Stomach (tissue), 9 donors: ENCODE measurements around the gene HAUS8. TPM values are rescaled to one million over a fixed set of nuclear protein-coding genes. Genes with fewer than 3 reads are reported as not detected.

ENCODE experiments used
- DNase-seq, 2 donors: peaks; one replicate each; pipeline versions ENCODE4 v3.0.0 to v3.0.0-alpha.2; 2013 to 2019
- H3K27ac ChIP-seq, 5 donors: fragments of 200-600 bp in 4 of 5; sonication (generic) in 4 of 5; one replicate each; pipeline ENCODE4 v1.5.1; 2013 to 2019; ENCODE audit warnings: mild to moderate bottlenecking in 1 of 5, moderate library complexity in 1 of 5
- H3K27me3 ChIP-seq, 3 donors: fragments of 200-600 bp; sonication (generic); one replicate each; pipeline ENCODE4 v1.5.1; 2017 to 2019; ENCODE audit warnings: mixed run types in 1 of 3
- H3K36me3 ChIP-seq, 4 donors: fragments of 200-600 bp; sonication (generic); 1 replicate in 3 of 4; 2 replicates in 1 of 4; pipeline ENCODE4 v1.5.1; 2016 to 2019
- H3K4me1 ChIP-seq, 4 donors: fragments of 200-600 bp; sonication (generic); one replicate each; pipeline ENCODE4 v1.5.1; 2016 to 2019
- H3K4me3 ChIP-seq, 4 donors: fragments of 200-600 bp; sonication (generic) in 3 of 4; one replicate each; pipeline ENCODE4 v1.5.1; 2016 to 2019; ENCODE audit warnings: mild to moderate bottlenecking in 1 of 4
- H3K9me3 ChIP-seq, 4 donors: fragments of 200-600 bp; sonication (generic); one replicate each; pipeline ENCODE4 v1.5.1; 2016 to 2019
- CTCF ChIP-seq, 7 experiments: fragments of 450-650 bp in 4 of 7; fragments of 200-600 bp in 3 of 7; sonication (generic) in 3 of 7; IDR thresholded peaks; one replicate each; pipeline ENCODE4 v1.5.1; 2016 to 2019; ENCODE audit warnings: antibody characterized with exemption in 7 of 7, control low read depth in 2 of 7, mild to moderate bottlenecking in 1 of 7
- EP300 ChIP-seq: sonication (generic); formaldehyde crosslinking; IDR thresholded peaks from one replicate; pipeline ENCODE4 v1.6.1; 2017; ENCODE audit warnings: antibody characterized with exemption
- POLR2A ChIP-seq, 4 donors: fragments of 450-650 bp; IDR thresholded peaks; one replicate each; pipeline ENCODE4 v1.6.1; 2016; ENCODE audit warnings: antibody characterized with exemption in 4 of 4, control low read depth in 2 of 4, mild to moderate bottlenecking in 1 of 4, moderate library complexity in 1 of 4
- POLR2AphosphoS5 ChIP-seq, 3 donors: sonication (generic); formaldehyde crosslinking; IDR thresholded peaks; one replicate each; pipeline ENCODE4 v1.6.1; 2016; ENCODE audit warnings: antibody characterized with exemption in 3 of 3
- WGBS, 5 donors: extraction: QIAGEN DNeasy Blood & Tissue Kit in 3 of 5; methylation state at CpG; one replicate each; pipeline versions ENCODE4 v1.1.5 to v1.1.7; 2013 to 2018; 5-methylcytosine and 5-hydroxymethylcytosine counted together
- intact Hi-C: fragments of 100-400 bp; cut with DNase I; formaldehyde crosslinking; loops from one replicate; pipeline ENCODE4 v1.15.1; 2023; ENCODE audit warnings: low total_unique reads
- polyA plus RNA-seq, 3 donors: library from polyadenylated mRNA; stranded (reverse); fragments of 200-250 nt; gene quantifications; one replicate each; pipeline ENCODE4 v1.2.3, GENCODE V29; 2013
- total RNA-seq, 5 donors: library from RNA; depleted of rRNA; stranded (reverse); fragments of >200 nt; gene quantifications; one replicate each; pipeline versions ENCODE4 v1.1.0 to v1.2.3, GENCODE V29; 2014 to 2016
- donor health status: healthy with polysubstance abuse.
- donor health status: Bipolar disorder and iron deficiency.
- donor health status: healthy.

The HAUS8 gene
- total and polyA plus RNA-seq, 8 donors = 0.45 to 27.2 (median 9.0) TPM

GRCh38 chr19:17060802-17061201, 14.4 kb downstream of the HAUS8 start:
- Histone ChIP-seq H3K9me3 (peaks cover 0 to 18% (median 9%) of the 10 kb centered on the region in 4 donors), H3K4me3 (no peak overlapping the region), H3K27ac (no peak overlapping the region), H3K4me1 (no peaks in the 10 kb centered on the region), H3K27me3 (no peaks in the 10 kb centered on the region), H3K36me3 (peaks cover 19 to 67% (median 57%) of the 10 kb centered on the region in 4 donors)
- no peak for DNase-seq
- TF ChIP-seq CTCF (IDR thresholded peaks at IDR 0.05) (no peak), POLR2AphosphoS5 (IDR thresholded peaks at IDR 0.05) (no peak), POLR2A (IDR thresholded peaks at IDR 0.05) (no peak), EP300 (no peak)
- WGBS, 5 donors = 75 to 94% (median 92%) methylated on average over 3 of the region's 3 CpGs
- intact Hi-C loops = loop anchor here (10.0 kb wide), 1 partner anchor 94 kb away; no protein-coding TSS in a partner anchor

GRCh38 chr19:17058236-17058635, 17.0 kb downstream of the HAUS8 start:
- no peaks in the 10 kb centered on the region for H3K27me3 ChIP-seq
- TF ChIP-seq POLR2AphosphoS5 (IDR thresholded peaks at IDR 0.05) (no peak), CTCF (IDR thresholded peaks at IDR 0.05) (no peak), POLR2A (IDR thresholded peaks at IDR 0.05) (no peak), EP300 (no peak)
- no peak overlapping the region for H3K27ac ChIP-seq
- DNase-seq = no peak
- H3K9me3 ChIP-seq = peaks cover 0 to 18% (median 9%) of the 10 kb centered on the region in 4 donors
- no peaks in the 10 kb centered on the region for H3K4me1 ChIP-seq
- peaks cover 19 to 89% (median 76%) of the 10 kb centered on the region in 4 donors for H3K36me3 ChIP-seq
- no peak overlapping the region for H3K4me3 ChIP-seq
- WGBS, 5 donors = 94 to 100% (median 98%) methylated on average over 8 of the region's 8 CpGs
- intact Hi-C loops = no loop called here

GRCh38 chr19:17055636-17056035, 19.6 kb downstream of the HAUS8 start:
- Histone ChIP-seq H3K4me1 (no peaks in the 10 kb centered on the region), H3K27ac (no peak overlapping the region), H3K4me3 (no peak overlapping the region), H3K36me3 (peaks cover 19 to 95% (median 86%) of the 10 kb centered on the region in 4 donors), H3K9me3 (peaks cover 0 to 18% (median 9%) of the 10 kb centered on the region in 4 donors), H3K27me3 (no peaks in the 10 kb centered on the region)
- intact Hi-C loops = no loop called here
- TF ChIP-seq POLR2AphosphoS5 (IDR thresholded peaks at IDR 0.05) = no peak
- TF ChIP-seq CTCF (IDR thresholded peaks at IDR 0.05) = no peak
- no peak for TF ChIP-seq POLR2A (IDR thresholded peaks at IDR 0.05)
- TF ChIP-seq EP300 = no peak
- DNase-seq = no peak
- 91 to 95% (median 94%) methylated on average over 7 to 15 of the region's 15 CpGs for WGBS, 5 donors

GRCh38 chr19:17054746-17055145, 20.5 kb downstream of the HAUS8 start:
- Histone ChIP-seq H3K27ac (no peak overlapping the region), H3K9me3 (peaks cover 0 to 18% (median 9%) of the 10 kb centered on the region in 4 donors), H3K36me3 (peaks cover 19 to 97% (median 92%) of the 10 kb centered on the region in 4 donors), H3K4me1 (no peaks in the 10 kb centered on the region), H3K4me3 (no peak overlapping the region), H3K27me3 (no peaks in the 10 kb centered on the region)
- no peak for DNase-seq
- WGBS, 5 donors = 90 to 100% (median 97%) methylated on average over 3 to 5 of the region's 5 CpGs
- TF ChIP-seq POLR2AphosphoS5 (IDR thresholded peaks at IDR 0.05) = no peak
- no peak for TF ChIP-seq CTCF (IDR thresholded peaks at IDR 0.05)
- TF ChIP-seq POLR2A (IDR thresholded peaks at IDR 0.05) = no peak
- TF ChIP-seq EP300 = no peak
- intact Hi-C loops = loop anchor here (5.0 kb wide), 1 partner anchor 282 kb away; no protein-coding TSS in a partner anchor
